ENCODE results near the gene SAE1. TPM values are rescaled to one million over a fixed set of nuclear protein-coding genes. Genes with fewer than 3 reads are reported as not detected.

Gene SAE1
- total and polyA plus RNA-seq, 10 of the 15 experiments (the other 5 are each of a cell fraction or from before 2014, with no cell fraction given), result 62.0 to 246 (median 148) TPM

GRCh38 chr19:47228168-47228936, 97.7 kb downstream of the SAE1 start (continued):
- TF ChIP-seq ZNF687 (IDR thresholded peaks at IDR 0.05) (no peak), RELB (IDR thresholded peaks at IDR 0.05; ENCODE audit: low read depth) (no peak), ZNF384 (IDR thresholded peaks at IDR 0.05; ENCODE audit: borderline replicate concordance, low read depth, low read length) (no peak), ATF7 (IDR thresholded peaks at IDR 0.05; ENCODE audit: low read depth) (peak; percentile 35; the same call in 1 of the 2 replicates), E2F8 (IDR thresholded peaks at IDR 0.05; ENCODE audit: low read depth, partially characterized antibody) (no peak), RCOR1 (conservative IDR thresholded peaks at IDR 0.05; ENCODE audit: low read depth, low read length) (no peak), FOXK2 (IDR thresholded peaks at IDR 0.05) (no peak), ZBTB40 (IDR thresholded peaks at IDR 0.05; ENCODE audit: borderline replicate concordance) (no peak), LARP7 (IDR thresholded peaks at IDR 0.05) (peak; percentile 43; the same call in 1 of the 2 replicates), E4F1 (IDR thresholded peaks at IDR 0.05; ENCODE audit: borderline replicate concordance, partially characterized antibody) (no peak), IRF3 (IDR thresholded peaks at IDR 0.05) (no peak)

Data from GM12878 (cell line).